Activated naive CD4-positive, alpha-beta T cell (primary cell): ENCODE data around the gene WWP2.

Source experiments
- DNase-seq, 4 experiments: peaks; one replicate each; lab custom pipeline; 2025; lab: John Stamatoyannopoulos, UW

Gene WWP2

GRCh38 chr16:69890114-69890891 lies 128.2 kb downstream of the WWP2 start:
- no peak for DNase-seq

- DNase-seq: no peak
Observed at GRCh38 chr16:69890892-69891282, 128.8 kb downstream of the WWP2 start.

DNA sequence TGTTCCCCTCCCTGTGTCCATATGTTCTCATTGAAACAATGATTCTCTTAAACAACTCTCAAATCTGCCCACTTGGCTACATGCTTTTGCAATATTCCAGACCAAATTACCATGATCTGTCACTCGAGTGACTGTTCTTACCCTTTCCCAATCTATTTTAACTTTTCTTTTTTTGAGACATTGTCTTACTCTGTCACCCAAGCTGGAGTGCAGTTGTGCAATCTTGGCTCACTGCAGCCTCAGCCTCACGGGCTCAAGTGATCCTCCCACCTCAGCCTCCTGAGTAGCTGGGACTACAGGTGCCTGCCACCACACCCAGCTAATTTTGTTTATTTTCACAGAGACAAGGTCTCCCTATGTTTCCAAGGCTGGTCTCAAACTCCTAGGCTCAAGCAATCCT lies 130.2 kb downstream of the WWP2 start:
- DNase-seq: no peak

DNA sequence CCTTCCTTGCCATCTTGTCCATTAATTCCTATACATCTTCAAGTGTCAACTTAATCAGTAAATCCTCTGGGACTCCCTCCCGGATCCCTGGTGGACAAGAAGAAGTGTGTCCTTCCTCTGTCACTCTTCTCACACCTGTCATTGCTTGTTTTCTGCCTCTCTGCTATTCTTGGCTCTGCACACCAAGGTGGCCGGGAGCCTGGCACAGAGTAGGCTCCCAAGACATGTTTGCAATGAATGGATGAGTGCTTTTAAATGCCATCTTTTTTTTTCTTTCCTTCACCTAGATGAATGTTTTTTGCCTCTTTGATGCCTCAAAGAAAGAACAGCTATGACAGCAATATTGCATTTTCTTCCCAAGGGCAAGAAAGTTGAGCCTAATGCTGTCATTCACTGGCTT lies 131.0 kb downstream of the WWP2 start:
- no peak for DNase-seq

GRCh38 chr16:69894676-69895075 lies 132.5 kb downstream of the WWP2 start:
- no peak for DNase-seq

DNA sequence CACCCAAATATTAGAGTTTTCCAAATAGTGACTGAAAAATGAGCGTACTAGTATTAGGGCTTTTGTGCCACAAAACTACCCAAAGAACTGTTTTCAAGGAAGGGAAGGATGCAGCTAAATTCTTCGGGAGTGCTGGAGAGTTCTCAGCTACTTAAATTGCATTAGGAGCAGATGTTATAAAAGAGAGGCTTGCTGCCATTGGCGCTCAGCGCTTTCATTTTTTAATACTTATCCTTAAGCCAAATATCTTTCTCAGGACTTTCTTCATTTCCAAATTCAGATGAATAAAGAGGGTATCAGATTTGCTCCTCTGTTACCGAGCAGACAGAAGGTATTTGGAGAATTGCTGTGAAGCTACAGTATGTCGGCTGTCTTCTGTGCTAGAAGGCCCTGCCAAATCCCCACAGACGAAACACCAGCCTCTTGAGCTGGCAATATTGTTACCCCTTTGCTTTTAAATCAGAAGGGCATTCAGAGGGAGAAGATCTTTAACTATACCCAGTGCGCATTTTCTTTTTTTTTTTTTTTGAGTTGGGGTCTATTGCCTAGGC lies 141.8 kb downstream of the WWP2 start:
- DNase-seq: no peak

DNA sequence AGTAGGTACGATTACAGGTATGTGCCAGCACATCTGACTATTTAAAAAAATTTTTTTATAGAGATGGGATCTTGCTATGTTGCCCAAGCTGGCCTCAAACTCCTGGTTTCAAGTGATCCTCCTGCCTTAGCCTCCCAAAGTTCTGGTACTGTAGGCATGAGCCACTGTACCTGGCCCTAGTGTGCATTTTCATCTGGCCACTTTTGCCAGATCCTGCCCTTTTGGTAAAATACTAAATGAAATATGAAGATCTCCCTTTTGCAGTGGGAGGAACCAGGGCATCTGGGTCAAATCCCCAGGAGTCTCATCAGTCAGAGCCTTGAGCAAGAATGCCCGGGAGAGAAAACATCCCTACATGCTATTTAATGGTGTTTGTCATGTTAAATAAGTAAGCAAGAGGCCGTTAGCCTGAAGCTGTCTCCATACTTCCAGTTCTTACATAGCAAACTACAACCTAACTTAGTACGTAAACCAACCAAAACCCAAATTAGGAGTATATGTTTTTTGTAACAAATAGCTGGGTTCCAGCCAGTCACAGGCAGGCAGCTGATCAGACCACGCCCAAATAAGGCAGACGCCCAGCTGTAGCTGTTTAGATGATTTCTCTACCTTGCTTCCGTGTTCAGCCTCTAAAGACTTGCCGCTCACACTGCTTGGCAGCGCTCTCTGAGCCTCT lies 142.5 kb downstream of the WWP2 start:
- no peak for DNase-seq

- no peak for DNase-seq
Observed at GRCh38 chr16:69905171-69905555, 143.0 kb downstream of the WWP2 start.

DNA sequence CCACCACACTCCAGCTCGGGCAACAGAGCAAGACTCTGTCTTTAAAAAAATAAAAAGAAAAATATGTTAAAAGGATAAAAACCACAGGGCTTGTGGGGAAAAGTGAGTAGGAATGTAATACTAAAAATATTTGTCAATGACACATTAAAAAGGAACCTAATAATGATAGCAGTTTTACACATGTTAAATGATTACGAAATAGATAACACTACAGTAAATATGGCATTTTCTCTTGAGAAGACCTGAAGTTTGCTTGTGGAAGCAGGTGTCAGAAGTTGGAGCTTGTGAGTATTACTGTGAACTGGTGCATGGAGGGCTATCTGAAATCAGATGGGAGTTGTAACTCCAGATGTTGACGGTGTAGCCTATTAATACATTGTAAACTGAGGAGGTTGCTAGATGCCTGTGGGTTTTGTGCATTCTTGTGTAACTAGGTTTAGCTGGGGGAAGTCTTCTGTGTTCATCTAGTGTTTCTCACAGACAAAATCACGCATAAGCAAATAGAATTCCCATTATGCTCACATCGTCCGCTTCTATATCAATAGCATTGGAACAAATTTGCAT lies 144.8 kb downstream of the WWP2 start:
- no peak for DNase-seq

GRCh38 chr16:69909043-69909442 lies 146.9 kb downstream of the WWP2 start:
- DNase-seq: no peak

GRCh38 chr16:69909760-69910159 lies 147.6 kb downstream of the WWP2 start:
- DNase-seq: no peak

- DNase-seq: no peak
Observed at GRCh38 chr16:69910964-69911363, 148.8 kb downstream of the WWP2 start.

- DNase-seq: no peak
Observed at GRCh38 chr16:69916462-69916861, 154.3 kb downstream of the WWP2 start.

GRCh38 chr16:69917311-69917710 lies 155.2 kb downstream of the WWP2 start:
- DNase-seq: no peak

DNA sequence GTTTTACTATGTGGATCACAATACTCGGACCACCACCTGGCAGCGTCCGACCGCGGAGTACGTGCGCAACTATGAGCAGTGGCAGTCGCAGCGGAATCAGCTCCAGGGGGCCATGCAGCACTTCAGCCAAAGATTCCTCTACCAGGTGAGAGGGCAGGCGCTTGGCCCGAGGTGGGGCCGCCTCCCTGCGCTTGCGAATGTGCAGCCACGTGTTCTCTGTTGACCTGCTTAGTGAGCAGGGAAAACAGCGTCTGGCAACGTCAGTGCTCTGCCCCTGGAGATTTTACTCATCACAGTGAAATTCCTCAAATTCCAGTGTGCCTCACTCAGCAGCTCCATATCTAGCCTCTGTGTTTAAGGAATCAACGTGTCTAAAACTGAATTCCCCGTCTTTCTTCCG lies 155.6 kb downstream of the WWP2 start:
- DNase-seq: no peak

DNA sequence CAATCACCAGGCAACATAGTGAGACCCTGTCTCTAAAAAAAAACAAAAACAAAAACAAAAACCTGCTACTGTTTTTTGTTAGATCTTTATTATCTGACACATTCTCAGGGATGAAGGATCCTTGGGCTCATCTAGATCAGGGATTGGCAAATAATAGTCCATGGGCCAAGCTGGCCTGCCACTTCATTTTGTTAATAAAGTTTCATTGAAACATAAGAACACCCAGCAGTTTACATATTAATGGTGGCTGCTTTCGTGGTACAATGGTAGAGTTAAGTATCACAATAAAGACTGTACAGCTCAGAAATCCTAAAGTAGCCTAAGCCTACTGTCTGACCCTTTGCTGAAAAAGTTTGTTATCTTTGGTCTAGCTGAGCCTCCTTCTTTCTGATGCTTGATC lies 156.1 kb downstream of the WWP2 start:
- DNase-seq: no peak

- no peak for DNase-seq
Observed at GRCh38 chr16:69921127-69921526, 159.0 kb downstream of the WWP2 start.

GRCh38 chr16:69922200-69922599 lies 160.1 kb downstream of the WWP2 start:
- no peak for DNase-seq

GRCh38 chr16:69924041-69924775 lies 162.1 kb downstream of the WWP2 start:
- DNase-seq: no peak

- no peak for DNase-seq
Observed at GRCh38 chr16:69924777-69925191, 162.7 kb downstream of the WWP2 start.

GRCh38 chr16:69925311-69925710 lies 163.2 kb downstream of the WWP2 start:
- no peak for DNase-seq

GRCh38 chr16:69926241-69926640 lies 164.1 kb downstream of the WWP2 start:
- DNase-seq: no peak
